Parathyroid adenoma (tissue), 2 donors: ENCODE data around the gene MAP3K7CL.

ENCODE experiments used
- H2AFZ ChIP-seq: fragments of 300-600 bp; sonication (generic); one replicate; pipeline ENCODE4 v1.7.0; 2017; ENCODE audit warnings: antibody characterized with exemption, mild to moderate bottlenecking
- H3K27ac ChIP-seq: fragments of 300-600 bp; sonication (generic); one replicate; pipeline ENCODE4 v1.7.0; 2017
- H3K27me3 ChIP-seq: fragments of 300-600 bp; sonication (generic); one replicate; pipeline ENCODE4 v1.7.0; 2017; ENCODE audit warnings: low read length; ENCODE audit not compliant: control insufficient read depth, insufficient read depth
- H3K36me3 ChIP-seq: fragments of 300-600 bp; sonication (generic); one replicate; pipeline ENCODE4 v1.7.0; 2017; ENCODE audit warnings: low read length; ENCODE audit not compliant: control insufficient read depth, insufficient read depth
- H3K4me1 ChIP-seq: fragments of 300-600 bp; sonication (generic); one replicate; pipeline ENCODE4 v1.7.0; 2017; ENCODE audit warnings: control low read depth
- H3K4me2 ChIP-seq: fragments of 300-600 bp; sonication (generic); one replicate; pipeline ENCODE4 v1.7.0; 2017; ENCODE audit warnings: low read length
- H3K4me3 ChIP-seq: fragments of 300-600 bp; sonication (generic); one replicate; pipeline ENCODE4 v1.7.0; 2017; ENCODE audit warnings: low read depth, low read length
- H3K79me2 ChIP-seq: fragments of 300-600 bp; sonication (generic); one replicate; pipeline ENCODE4 v1.7.0; 2017; ENCODE audit warnings: control low read depth
- H3K9ac ChIP-seq: fragments of 300-600 bp; sonication (generic); one replicate; pipeline ENCODE4 v1.7.0; 2017; ENCODE audit warnings: mild to moderate bottlenecking
- H3K9me3 ChIP-seq: fragments of 300-600 bp; sonication (generic); one replicate; pipeline ENCODE4 v1.7.0; 2017; ENCODE audit warnings: low read length; ENCODE audit not compliant: control insufficient read depth
- CTCF ChIP-seq: fragments of 300-600 bp; sonication (generic); IDR thresholded peaks from one replicate; pipeline ENCODE4 v1.7.0; 2017; ENCODE audit warnings: antibody characterized with exemption, mild to moderate bottlenecking
- donor health status: primary hyperparathyroidism.

MAP3K7CL gene

GRCh38 chr21:29144736-29145353 is 14.4 kb downstream of the MAP3K7CL start:
- Histone ChIP-seq H3K27me3 (no peaks in the 10 kb centered on the region), H3K4me3 (no peak overlapping the region), H3K27ac (no peak overlapping the region), H3K36me3 (no peaks in the 10 kb centered on the region), H3K4me2 (no peak overlapping the region), H2AFZ (no peak overlapping the region), H3K9ac (no peak overlapping the region), H3K9me3 (no peaks in the 10 kb centered on the region), H3K4me1 (no peaks in the 10 kb centered on the region), H3K79me2 (no peaks in the 10 kb centered on the region)
- TF ChIP-seq CTCF, result no peak

- Histone ChIP-seq H3K4me2 (no peak overlapping the region), H3K79me2 (no peaks in the 10 kb centered on the region), H3K9me3 (no peaks in the 10 kb centered on the region), H3K4me3 (no peak overlapping the region), H3K27me3 (no peaks in the 10 kb centered on the region), H2AFZ (no peak overlapping the region), H3K9ac (no peak overlapping the region), H3K4me1 (no peaks in the 10 kb centered on the region), H3K36me3 (no peaks in the 10 kb centered on the region), H3K27ac (no peak overlapping the region)
- TF ChIP-seq CTCF, result no peak
These were observed 14.9 kb downstream of the MAP3K7CL start for GRCh38 chr21:29145354-29145782.

GRCh38 chr21:29145852-29146453 is 15.5 kb downstream of the MAP3K7CL start:
- H3K9me3 ChIP-seq, result no peaks in the 10 kb centered on the region

GRCh38 chr21:29146726-29147125 is 16.3 kb downstream of the MAP3K7CL start:
- Histone ChIP-seq H3K9me3 (no peaks in the 10 kb centered on the region), H3K4me3 (no peak overlapping the region), H3K36me3 (no peaks in the 10 kb centered on the region), H3K27me3 (no peaks in the 10 kb centered on the region), H3K79me2 (no peaks in the 10 kb centered on the region), H3K9ac (no peak overlapping the region), H3K27ac (no peak overlapping the region), H2AFZ (no peak overlapping the region), H3K4me1 (no peaks in the 10 kb centered on the region), H3K4me2 (no peak overlapping the region)
- TF ChIP-seq CTCF, result no peak

More at GRCh38 chr21:29145852-29146453, 15.5 kb downstream of the MAP3K7CL start:
- H2AFZ ChIP-seq, result no peak overlapping the region
- no peak overlapping the region for H3K27ac ChIP-seq
- H3K36me3 ChIP-seq, result no peaks in the 10 kb centered on the region
- no peaks in the 10 kb centered on the region for H3K79me2 ChIP-seq
- H3K4me2 ChIP-seq, result no peak overlapping the region
- no peaks in the 10 kb centered on the region for H3K27me3 ChIP-seq
- H3K9ac ChIP-seq, result no peak overlapping the region
- no peak for TF ChIP-seq CTCF
- no peaks in the 10 kb centered on the region for H3K4me1 ChIP-seq
- H3K4me3 ChIP-seq, result no peak overlapping the region

- H3K4me1 ChIP-seq, result no peaks in the 10 kb centered on the region
- TF ChIP-seq CTCF, result no peak
- H3K4me2 ChIP-seq, result no peak overlapping the region
- H3K36me3 ChIP-seq, result no peaks in the 10 kb centered on the region
- H3K27me3 ChIP-seq, result no peaks in the 10 kb centered on the region
- H3K4me3 ChIP-seq, result no peak overlapping the region
- H3K9me3 ChIP-seq, result no peaks in the 10 kb centered on the region
- H3K9ac ChIP-seq, result no peak overlapping the region
- no peak overlapping the region for H2AFZ ChIP-seq
- no peaks in the 10 kb centered on the region for H3K79me2 ChIP-seq
- no peak overlapping the region for H3K27ac ChIP-seq
These were observed 18.1 kb downstream of the MAP3K7CL start for GRCh38 chr21:29148530-29148929.
